Stimulated activated CD4-positive, alpha-beta T cell treated with anti-CD3 and anti-CD28 coated beads, TNF-alpha, amount 100 ng/mL, for 1 hour (primary cell): Measurements from ENCODE around the gene PIEZO2.
"Not testable (repeated sequence)": the region's sequence is repeated elsewhere in the genome, so short reads cannot be mapped to it uniquely, and the experiment has no call there.

Experiments used
- DNase-seq, 3 donors: peaks; one replicate each; pipeline ENCODE4 v3.0.0-alpha.2; 2020; ENCODE audit warnings: low read depth in 3 of 3, low spot score in 1 of 3

PIEZO2 gene

DNA sequence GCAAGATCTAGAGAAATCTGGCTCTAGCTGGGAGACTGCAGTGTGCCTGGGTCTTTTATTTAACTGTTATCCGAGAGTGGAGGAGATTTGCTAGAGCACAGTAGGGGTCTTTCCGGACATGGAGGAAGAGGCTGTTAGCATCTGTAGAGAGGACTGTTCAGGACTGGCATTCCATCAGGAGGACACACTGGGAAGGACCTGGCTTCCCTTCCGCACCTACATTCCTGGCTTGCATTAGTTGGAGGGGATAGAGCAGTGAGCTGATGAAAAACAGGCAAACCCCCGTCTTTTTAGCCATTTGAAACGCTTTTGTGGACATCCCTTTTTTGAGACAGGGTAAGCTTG lies 874 bp upstream of the PIEZO2 start:
- no peak for DNase-seq

DNA sequence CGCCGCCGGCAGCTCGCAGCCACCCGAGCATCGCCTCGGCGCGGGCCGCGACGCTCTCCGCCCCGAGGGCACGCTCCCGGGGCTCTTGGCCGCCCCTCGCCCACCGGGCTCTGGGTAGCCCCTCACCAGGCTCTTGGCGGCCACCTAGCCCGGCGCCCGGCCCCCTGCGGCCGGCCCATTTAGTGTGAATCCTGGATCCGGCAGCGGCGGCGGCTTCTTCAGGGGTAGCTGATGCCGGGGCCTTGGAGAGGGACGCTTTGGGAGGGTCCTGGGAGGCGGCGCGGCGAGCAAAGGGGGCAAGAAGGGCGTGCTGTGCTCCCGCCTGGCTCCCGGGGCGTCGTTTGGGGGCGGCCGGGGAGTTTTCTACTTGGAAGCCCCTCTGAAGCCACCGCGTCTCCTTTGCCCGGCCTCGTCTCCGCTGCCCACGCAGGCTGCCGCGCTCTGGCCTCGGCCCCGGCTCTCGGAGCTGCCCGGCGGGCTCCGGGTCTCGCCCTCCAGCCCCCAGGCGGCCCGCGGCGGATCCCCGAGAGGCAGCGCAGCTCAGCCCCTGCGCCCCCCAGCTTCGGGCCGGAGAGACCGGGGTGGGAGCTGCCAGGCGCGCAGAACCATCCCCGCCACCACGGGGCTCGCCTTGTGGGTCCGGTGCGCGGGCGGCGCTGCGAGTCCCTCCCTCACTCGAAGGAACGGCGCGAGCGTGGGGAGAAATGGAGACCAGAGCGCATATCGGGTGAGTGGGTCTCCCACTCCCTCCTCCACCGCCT lies 509 bp downstream of the PIEZO2 start:
- DNase-seq: no peak

DNA sequence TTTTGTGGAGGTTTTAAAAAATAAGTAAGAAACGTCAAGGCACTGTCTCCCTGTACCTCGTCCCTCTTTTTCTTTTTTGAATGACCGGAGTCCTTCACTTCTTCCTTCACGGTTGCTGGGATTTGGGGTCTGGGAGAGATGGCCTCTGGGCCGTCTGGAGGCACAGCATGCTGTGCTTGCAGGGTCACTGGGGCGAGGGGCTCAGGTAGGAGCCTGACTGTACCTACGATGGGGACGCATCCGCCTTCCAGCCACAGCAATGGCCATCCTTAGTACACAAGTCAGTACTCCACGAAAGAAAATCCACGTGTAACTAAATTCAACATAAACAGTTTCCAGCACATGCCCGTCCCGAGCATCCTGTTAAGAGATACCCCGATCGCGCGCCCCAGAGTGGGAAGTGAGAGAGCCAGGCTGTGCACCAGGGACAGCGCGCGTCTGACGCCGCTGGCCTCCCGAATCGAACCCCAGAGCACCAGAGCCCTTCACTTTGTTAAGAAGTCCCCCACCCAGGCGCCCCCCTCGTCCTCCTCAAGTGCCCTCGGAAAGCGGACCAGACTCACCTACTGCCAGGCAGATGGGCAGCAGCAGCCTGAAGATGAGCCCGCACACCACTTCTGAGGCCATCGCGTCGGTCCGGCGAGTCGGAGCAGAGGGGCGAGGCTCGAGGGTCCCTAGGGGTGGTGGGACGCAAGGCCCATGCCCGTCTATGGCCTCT lies 1.2 kb downstream of the PIEZO2 start:
- DNase-seq: no peak

DNA sequence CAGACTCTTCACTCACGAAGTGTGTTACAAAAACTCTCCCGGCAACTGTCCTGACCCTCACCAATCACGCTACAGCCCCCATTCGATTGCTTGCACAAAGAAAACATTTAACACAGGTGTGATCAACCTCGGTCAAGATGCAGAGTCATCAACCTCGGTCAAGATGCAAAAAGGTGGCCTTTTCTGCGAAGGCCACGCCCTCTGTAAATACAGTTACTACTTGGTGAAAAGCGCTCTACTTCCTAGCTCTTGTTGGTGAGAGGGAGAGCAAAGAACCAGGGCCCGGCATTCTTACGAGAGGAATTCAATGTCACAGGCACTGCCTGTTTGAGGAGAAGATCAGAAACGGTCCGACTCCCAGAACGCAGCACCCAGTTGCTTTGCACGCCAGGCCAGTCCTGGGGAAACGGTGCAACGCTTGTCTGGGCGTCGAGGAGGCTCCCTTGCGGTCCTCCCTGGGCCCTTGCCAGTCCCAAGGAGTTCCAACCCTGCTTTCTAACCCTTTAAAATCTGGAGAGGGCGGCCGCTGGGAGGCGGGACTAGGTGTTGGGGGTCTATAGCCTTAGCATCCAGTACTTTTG lies 1.9 kb downstream of the PIEZO2 start:
- no peak for DNase-seq

DNA sequence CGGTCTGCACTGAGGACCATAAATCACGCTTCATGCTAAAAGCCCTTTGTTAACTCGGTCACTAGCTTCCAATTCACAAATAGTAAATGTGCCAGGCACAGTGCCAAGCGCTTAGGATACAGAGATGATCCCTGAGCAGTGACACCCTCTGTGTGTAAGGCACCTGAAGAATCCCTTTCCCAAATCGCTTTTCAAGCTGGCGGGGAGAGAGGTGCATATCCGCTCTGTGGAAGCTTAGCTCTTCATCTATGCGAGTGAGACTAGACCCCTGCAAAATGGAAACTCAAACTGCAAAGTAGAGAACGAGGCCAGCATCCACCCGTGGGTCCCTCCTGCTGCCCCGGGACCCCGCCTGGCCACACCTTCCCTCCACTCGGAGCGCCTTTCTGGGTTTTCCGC lies 2.4 kb downstream of the PIEZO2 start:
- DNase-seq: no peak

DNA sequence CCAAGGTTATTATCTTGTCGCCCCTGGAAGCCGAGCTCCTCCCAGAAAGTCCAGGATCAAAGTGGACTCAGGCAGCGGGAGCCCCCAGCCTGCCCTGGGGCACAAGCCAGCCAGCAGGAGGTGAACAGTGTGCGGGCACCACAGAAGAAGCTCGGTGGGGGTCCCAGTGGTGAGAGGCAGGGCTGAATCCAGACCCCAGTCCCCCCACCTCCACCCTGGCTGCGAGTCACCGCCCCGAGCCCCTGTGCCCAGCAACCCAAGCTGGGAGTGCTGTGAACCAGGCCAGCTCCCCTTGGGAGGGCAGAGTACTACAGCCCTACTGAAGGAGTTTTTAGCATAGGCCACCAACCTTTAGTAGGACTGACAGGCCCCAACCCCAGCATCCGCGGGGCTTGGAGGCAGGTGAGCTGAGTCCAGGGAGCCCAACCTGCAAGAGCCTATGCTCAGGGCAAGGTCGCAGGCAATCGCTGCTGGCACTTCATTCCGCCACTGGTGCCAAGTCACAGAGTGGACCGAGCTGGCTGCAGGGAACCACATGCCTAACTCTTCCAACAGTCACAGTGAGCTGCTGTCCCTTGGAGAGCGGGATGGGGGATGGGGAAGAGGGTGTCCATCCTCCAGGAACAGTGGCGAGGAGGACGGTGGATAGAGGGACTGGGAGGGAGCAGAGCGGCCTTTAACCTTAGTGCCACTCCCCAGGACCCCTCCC lies 3.0 kb downstream of the PIEZO2 start:
- no peak for DNase-seq

DNA sequence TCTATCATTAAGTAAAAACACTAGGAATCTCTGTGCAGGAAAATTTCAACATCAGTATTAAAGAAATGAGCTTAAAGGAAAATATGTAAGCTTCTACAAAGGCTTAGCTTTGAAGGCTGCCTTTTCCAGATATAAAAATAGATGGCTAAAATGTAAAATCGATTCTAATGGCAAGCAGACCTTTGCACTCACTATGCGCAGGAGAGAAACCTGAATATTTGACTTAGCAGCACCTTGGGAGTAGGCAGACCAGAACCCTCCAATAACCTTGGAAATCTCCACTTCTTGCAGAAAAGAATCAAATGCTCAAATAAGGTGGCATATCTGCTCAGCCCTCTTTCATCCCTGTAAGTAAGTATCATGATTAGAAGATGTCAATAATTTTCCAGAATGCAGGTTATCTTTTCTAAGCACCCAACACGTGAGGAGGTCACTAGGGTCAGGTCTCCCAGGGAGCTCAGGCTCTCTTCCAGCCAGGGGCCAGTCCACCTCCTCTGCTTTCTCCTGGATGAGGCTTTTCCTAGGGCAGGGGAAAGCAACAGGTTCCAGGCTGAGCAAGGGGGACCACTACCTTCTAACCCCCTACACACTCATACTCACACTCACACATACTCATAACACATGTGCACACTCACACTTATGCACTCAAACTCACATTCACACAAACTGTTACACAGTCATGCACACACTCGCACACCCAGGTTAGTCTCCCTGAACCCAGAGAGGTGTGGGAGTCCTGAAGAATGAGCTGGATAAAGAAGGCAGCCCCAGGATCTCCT lies 3.8 kb downstream of the PIEZO2 start:
- DNase-seq: no peak

DNA sequence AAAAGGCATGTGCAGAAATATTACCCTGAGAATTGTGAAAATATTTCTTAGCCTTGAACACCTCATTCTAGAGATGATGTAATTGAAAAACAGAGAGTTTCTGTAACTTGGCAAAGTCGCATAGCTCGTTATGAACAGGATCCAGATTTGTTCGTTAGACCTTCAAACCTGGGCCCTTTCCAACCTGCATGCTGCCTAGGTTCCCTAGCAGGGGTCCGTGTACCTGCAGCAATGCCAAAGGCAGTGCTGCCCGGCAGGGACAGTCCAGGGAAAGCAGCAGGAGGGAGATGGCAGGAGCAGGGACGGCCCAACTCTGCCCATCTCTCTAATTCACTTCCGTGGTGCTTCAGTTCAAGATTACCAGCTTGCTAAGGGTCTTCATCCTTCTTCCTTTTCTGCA lies 12.0 kb downstream of the PIEZO2 start:
- no peak for DNase-seq

DNA sequence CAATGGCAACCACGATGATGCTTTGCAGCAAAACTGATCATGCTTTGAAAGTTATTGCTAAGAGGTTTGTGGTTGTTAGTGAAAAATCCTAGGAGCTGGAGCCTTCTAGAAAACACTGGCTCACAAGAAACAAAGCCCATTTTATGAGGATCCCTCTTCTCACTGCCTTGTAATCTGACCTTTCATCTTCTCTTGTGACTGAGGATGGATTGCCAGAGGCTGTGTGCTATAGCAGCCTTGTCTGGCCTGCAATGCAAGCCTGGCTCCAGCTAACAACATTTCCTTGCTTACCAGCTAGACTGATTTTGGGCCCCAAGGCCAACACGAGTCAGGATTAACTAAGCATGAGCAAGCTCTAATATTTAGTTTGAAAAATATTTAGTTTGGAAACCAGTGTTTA lies 13.1 kb downstream of the PIEZO2 start:
- DNase-seq: no peak

DNA sequence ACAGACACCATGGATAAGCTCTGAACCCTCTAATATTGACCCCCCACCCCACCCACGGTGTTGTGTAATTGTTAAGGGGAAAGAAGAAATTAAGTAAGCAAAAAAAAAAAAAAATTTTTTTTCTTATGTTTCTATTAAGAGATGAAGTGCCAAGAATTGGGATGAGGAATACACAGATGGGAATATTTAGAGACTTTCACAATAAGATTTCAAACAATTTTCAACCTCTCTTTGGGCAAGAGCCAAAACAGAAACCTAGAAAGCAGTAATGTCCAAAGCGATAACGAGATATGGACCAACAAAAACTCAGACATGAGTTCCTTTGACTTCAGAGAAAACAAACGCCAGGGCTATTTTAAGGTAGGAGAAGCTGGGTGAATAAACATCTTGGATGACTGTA lies 14.4 kb downstream of the PIEZO2 start:
- no peak for DNase-seq

DNA sequence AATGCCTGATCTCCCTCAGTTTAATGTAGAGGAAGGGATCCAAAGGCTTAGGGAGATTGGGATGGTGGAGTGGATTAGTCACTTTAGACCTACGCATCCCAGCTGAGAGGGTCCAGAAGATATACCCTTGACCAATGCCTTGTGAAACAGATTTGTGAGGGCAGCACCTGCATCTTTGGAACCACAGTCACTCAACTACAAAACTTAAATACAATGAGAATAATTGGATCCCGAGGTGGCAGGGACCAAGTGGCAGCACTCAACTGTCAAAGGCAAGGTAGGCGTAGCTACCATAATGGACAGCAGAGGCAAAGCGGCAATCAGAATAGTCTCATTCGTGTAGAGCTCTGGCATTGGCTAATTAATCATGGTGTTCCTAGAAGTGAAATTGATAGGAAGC lies 20.3 kb downstream of the PIEZO2 start:
- not testable (repeated sequence) for DNase-seq

DNA sequence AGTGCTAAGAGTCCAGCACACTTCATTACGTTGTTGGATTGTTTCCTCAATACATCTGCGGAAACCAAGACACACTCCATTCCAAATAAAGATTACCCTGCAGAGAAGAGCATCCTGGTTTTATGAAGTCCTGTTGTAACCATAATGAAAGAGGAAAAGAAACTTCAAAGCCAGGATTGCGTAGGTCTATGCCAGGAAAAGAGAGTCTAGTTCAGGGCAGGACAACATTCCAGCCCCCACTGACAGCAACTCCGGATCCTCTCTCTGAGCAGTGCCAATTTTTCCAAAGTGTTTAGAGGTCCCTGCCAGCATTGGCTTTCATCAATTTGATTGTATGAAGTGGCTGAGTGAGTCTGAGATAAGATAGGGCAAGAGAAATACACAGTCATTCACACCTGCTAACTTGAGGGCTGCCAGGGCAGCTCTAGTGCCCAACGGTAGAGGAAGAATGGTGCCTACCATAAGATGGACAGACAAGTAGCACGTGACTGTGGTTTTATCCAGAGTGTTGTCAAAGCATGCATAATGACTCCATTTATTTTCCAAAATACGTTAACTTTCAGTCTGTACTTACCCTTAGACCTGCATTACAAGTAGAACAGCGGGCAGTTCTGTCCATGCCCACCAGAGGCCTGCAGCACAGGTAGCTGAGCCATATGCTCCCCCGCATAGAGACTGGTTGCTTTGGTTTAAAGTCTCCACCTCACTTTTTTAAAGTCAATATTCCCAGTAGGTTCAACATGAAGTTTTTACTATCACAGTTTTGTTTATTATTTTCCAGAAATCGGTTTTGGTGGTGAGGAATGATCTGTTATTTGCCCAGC lies 23.7 kb downstream of the PIEZO2 start:
- no peak for DNase-seq

DNA sequence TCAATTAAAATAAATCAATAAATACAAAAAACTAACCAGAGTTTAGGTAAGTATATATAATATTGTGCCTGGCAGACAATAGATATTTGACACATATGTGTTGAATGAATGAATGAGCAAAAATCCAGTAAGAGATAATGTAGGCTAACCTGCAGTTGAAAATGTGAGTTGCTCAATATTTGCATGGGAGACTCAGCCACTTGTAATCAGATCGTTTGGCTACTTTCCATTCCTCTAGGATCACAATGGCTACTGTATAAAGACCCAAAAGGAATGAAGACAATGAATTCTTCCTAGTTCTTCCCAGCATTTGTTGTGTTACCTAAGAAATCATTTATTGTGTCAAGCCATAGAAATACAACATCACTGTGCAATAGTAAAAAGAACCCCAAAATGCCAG lies 25.3 kb downstream of the PIEZO2 start:
- DNase-seq: no peak

DNA sequence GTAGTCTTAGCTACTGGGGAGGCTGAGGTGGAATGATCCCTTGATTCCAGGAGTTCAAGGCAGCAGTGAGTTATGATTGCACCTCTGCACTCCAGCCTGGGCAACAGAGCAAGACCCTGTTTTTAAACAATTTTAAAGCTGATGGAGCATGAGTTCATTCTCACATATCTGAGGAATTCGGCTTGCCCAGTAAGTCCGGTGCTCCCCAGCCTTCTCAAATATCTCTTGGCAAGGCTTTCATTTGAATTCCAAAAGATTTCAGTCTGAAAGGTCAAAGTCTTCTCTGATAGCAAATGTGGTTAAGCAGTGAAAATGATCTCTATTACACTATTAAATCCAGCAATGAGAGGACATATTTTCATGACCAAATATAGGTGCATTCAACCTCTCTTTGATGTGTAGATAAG lies 27.9 kb downstream of the PIEZO2 start:
- no peak for DNase-seq

DNA sequence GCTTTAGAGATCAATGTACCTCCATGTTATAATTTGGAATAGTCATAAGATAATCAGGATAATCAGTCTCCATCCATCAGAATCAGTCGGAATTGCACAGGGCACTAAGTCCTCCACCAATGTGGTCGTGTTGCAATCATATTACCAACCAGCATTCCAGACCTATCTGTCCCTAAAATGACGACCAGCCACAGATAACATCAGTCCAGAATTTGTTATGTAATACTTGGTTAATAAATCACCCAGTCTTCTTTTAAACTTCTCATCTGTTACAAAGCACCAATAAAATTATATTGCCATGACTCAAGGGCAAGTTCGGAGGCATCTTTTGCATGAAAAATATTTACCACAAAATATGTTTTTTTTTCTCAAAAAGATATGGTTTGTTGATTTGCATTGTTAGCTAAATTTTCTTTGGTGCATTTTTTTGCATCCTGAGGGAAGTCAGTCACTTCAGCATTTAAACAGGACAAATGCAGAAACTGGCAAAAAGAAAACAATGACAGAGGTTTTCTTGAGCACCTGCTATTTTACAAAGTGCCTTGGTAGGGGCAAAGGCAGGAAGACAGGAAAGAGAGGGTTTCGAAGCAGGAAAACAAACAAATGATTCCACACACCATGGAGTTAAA lies 29.3 kb downstream of the PIEZO2 start:
- DNase-seq: no peak

DNA sequence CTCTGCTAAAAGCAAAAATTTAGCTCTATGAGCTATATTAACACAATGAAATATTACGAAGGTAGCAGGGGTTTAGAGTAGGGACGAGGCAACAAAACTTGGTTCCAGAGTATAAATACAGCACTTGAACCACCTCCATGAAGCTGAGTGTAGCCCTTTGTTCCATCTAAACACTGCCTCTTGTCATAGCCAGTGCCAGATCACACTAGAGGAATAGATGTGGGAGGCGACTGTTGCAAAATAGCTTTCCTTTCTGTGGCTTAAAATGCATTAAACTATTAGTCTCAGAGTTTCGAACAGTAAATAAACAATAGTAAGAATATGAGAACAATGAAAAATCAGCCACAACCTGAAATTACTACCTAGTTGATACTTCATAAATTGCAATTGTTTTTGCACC lies 29.8 kb downstream of the PIEZO2 start:
- no peak for DNase-seq

DNA sequence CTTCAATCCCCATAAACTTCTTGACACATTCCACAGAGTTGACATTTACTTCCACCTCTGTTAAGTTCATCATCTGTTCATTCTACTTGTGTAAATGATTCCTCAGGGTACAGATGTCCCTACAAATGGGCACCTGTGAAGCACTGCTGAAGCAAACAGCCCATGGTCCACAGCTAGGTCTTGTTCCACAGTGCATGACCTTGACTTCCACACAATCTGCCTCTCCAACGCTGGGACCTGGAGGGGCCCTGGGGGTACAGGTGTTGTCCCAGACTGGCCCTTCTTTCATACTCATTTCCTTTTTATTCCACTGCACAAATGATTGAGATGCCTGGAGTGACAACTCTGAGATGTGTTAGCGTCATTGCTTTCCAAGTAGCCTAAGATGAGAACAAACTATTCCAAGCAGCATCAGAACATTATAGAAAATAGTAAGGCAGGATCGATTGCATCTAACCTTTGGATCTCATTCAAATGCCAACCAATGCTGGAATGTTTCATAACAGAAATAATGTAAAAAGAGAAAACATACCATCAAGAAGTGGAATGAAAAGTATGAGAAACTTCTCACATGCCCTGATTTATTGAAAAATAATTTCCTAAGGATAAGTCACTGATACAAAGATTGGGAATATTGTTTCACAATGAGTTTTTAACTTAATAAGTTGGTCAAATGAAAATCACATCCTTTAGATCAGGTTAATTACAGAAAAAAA lies 31.2 kb downstream of the PIEZO2 start:
- no peak for DNase-seq

DNA sequence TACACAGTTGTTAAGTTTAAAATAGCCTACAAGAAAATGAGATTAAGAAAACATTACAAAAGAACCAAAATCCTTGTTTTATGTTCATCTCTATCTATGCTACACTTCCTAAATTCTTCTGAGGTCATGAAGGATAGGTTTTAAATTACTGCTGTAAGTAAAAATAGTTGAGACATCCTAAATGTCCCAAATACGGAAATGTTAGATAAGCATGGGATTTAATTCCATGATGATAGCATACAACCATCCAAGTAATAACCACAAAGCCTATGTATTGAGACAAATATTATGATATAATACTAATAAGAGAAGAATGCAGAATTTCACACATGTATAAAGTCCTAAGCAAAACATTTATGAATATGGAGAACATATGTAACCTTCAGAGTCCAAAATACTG lies 34.1 kb downstream of the PIEZO2 start:
- no peak for DNase-seq

DNA sequence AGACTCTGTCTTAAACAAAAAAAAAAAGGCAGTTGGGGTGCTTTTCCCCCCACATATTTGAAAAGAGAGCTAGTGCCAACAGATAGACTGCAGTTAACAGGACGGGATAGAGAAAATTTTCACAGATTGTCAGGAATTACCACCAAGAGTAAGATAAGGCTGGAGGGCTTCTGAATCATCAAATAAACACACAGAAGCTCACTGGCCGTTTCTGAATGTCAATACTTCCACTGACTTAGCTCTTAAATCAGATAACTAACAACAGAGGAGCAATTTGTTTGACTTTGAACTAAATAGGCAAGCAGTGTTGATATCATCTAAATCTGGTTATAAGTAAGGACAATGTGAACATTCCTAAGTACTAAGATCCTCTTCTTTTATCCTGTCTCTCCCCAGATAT lies 34.7 kb downstream of the PIEZO2 start:
- no peak for DNase-seq
